PC-3 (cell line): ENCODE data around the gene ZNF213. TPM values are rescaled to one million over a fixed set of nuclear protein-coding genes. Genes with fewer than 3 reads are reported as not detected.
A peak's percentile ranks its signal among the peaks of the same experiment; 100 is the strongest.

Source experiments
- ATAC-seq: fragments of 200-7000 bp; cut with Tn5 transposase; 2 replicates; pipeline ENCODE4 v1.9.1; 2020; ENCODE audit warnings: mild to moderate bottlenecking, moderate library complexity
- BruUV-seq: library from RNA; stranded (reverse); fragments of 400-500 nt; replicated peaks from 2 replicates; lab custom pipeline; 2021; lab: Mats Ljungman, UMichigan
- CTCF ChIA-PET: fragments of 300-600 bp; sonication (Branson Sonifier 250); formaldehyde crosslinking; loops from one replicate; lab custom pipeline; 2022; ENCODE audit warnings: antibody characterized with exemption; lab: Charles Lee
- POLR2A ChIA-PET: fragments of 300-600 bp; sonication (Branson Sonifier 250); formaldehyde crosslinking; loops from one replicate; lab custom pipeline; 2022; ENCODE audit warnings: antibody characterized with exemption; ENCODE audit not compliant: unreplicated experiment; lab: Charles Lee
- DNase-seq: peaks from one replicate; pipeline ENCODE4 v3.0.0-alpha.2; 2015
- H2AFZ ChIP-seq: fragments of 300-600 bp; sonication (generic); 2 replicates; pipeline ENCODE4 v1.6.0; 2016; ENCODE audit warnings: antibody characterized with exemption, low read length
- H3F3A ChIP-seq: fragments of 300-600 bp; sonication (generic); one replicate; pipeline ENCODE4 v1.6.0; 2017; ENCODE audit warnings: antibody characterized with exemption, low read length, control low read depth, mild to moderate bottlenecking; ENCODE audit not compliant: unreplicated experiment
- H3K27ac ChIP-seq: fragments of 300-600 bp; sonication (generic); 2 replicates; pipeline ENCODE4 v1.5.1; 2016; ENCODE audit warnings: mild to moderate bottlenecking, low read length
- H3K27me3 ChIP-seq: fragments of 300-600 bp; sonication (generic); 2 replicates; pipeline ENCODE4 v1.6.1; 2016; ENCODE audit warnings: low read length, mixed read lengths
- H3K36me3 ChIP-seq: fragments of 300-600 bp; sonication (generic); 2 replicates; pipeline ENCODE4 v1.6.1; 2016; ENCODE audit warnings: low read depth, mixed run types, low read length, mixed read lengths
- H3K4me1 ChIP-seq: fragments of 300-600 bp; sonication (generic); 2 replicates; pipeline ENCODE4 v1.5.1; 2016; ENCODE audit warnings: low read length; ENCODE audit not compliant: insufficient read depth
- H3K4me2 ChIP-seq: fragments of 300-600 bp; sonication (generic); 2 replicates; pipeline ENCODE4 v1.6.0; 2016; ENCODE audit warnings: low read length
- H3K4me3 ChIP-seq: fragments of 300-600 bp; sonication (generic); 2 replicates; pipeline ENCODE4 v1.5.1; 2016; ENCODE audit warnings: mild to moderate bottlenecking, low read length, mixed read lengths
- H3K79me2 ChIP-seq: fragments of 300-600 bp; sonication (generic); 2 replicates; pipeline ENCODE4 v1.6.1; 2017; ENCODE audit warnings: low read length, mixed read lengths
- H3K9ac ChIP-seq: fragments of 300-600 bp; sonication (generic); 2 replicates; pipeline ENCODE4 v1.6.0; 2016; ENCODE audit warnings: mild to moderate bottlenecking, low read length
- H3K9me2 ChIP-seq: fragments of 300-600 bp; sonication (generic); replicated peaks from 2 replicates; pipeline ENCODE4 v1.6.1; 2016; ENCODE audit warnings: mixed run types, low read length, mixed read lengths
- H3K9me3 ChIP-seq: fragments of 300-600 bp; sonication (generic); 2 replicates; pipeline ENCODE4 v1.6.1; 2016; ENCODE audit warnings: low read length, mixed read lengths
- H4K20me1 ChIP-seq: fragments of 300-600 bp; sonication (generic); 2 replicates; pipeline ENCODE4 v1.6.1; 2016; ENCODE audit warnings: low read length, mixed read lengths
- EZH2 ChIP-seq: fragments of 300-600 bp; sonication (generic); IDR thresholded peaks from one replicate; pipeline ENCODE4 v1.6.1; 2017; ENCODE audit warnings: antibody characterized with exemption, mild to moderate bottlenecking, low read length; ENCODE audit not compliant: unreplicated experiment
- EZH2phosphoT487 ChIP-seq: fragments of 300-600 bp; sonication (generic); IDR thresholded peaks from 2 replicates; pipeline ENCODE4 v1.6.1; 2018; ENCODE audit warnings: mild to moderate bottlenecking, antibody characterized with exemption, low read length, borderline replicate concordance
- intact Hi-C: fragments of 100-400 bp; cut with micrococcal nuclease; formaldehyde crosslinking; loops from 2 replicates; pipeline ENCODE4 v1.9.0; 2023
- total RNA-seq: library from RNA; depleted of rRNA; stranded (reverse); fragments of >200 nt; gene quantifications from 2 replicates; pipeline ENCODE4 v1.2.3, GENCODE V29; 2014
- TF ChIP-seq, protein P1 (sequence below): fragments of 300-600 bp; sonication (generic); conservative IDR thresholded peaks from 2 replicates; pipeline ENCODE4 v1.5.1; 2017; ENCODE audit warnings: antibody characterized with exemption, low read depth, mild to moderate bottlenecking, low read length

ZNF213 gene
- total RNA-seq, 1 experiment from 2014 or later: 3.6 TPM

DNA sequence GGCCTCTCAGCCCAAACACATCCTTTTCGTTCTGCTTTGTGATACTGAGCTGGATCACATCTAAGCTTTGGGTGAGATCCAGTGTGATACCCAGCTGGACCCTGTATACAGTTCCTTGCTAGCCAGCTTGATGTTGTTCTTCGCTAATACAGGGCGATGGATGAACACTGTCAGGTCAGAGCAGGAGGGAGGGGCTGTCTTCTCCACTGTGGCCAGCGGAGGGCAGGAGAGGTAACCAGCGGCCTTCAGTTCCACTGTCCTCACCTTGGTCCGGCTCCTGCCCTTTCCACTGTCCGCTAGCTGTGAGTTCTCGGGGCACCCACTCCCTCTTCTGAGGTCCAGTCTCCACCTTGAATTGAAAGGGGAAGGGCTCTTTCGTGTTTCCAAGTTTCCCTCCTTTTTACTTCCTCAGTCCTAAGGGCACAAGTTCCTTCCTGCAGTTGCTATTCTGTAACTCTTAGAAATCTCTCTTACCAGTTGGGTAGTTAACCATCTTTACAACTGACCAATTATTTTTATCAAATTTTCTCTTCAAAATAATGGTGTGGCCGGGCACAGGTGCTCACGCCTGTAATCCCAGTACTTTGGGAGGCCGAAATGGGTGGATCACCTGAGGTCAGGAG lies 3.0 kb upstream of the ZNF213 start:
- no peak overlapping the region for H2AFZ ChIP-seq
- H3K9me3 ChIP-seq: no peaks in the 10 kb centered on the region
- TF ChIP-seq EZH2: no peak
- TF ChIP-seq, protein P1, sequence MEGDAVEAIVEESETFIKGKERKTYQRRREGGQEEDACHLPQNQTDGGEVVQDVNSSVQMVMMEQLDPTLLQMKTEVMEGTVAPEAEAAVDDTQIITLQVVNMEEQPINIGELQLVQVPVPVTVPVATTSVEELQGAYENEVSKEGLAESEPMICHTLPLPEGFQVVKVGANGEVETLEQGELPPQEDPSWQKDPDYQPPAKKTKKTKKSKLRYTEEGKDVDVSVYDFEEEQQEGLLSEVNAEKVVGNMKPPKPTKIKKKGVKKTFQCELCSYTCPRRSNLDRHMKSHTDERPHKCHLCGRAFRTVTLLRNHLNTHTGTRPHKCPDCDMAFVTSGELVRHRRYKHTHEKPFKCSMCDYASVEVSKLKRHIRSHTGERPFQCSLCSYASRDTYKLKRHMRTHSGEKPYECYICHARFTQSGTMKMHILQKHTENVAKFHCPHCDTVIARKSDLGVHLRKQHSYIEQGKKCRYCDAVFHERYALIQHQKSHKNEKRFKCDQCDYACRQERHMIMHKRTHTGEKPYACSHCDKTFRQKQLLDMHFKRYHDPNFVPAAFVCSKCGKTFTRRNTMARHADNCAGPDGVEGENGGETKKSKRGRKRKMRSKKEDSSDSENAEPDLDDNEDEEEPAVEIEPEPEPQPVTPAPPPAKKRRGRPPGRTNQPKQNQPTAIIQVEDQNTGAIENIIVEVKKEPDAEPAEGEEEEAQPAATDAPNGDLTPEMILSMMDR: peak; percentile 61
- BruUV-seq: no TSS peak
- ChIA-PET POLR2A (no interaction called here), CTCF (no interaction called here)
- H3F3A ChIP-seq: peaks cover 7% of the 10 kb centered on the region
- ATAC-seq (peak; percentile 27; the same call in 1 of the 2 replicates), DNase-seq (peak; percentile 44)
- H3K27ac ChIP-seq: no peak overlapping the region
- peaks cover 3% of the 10 kb centered on the region; the same call in 1 of the 2 replicates for H3K36me3 ChIP-seq
- intact Hi-C loops: no loop called here
- H3K27me3 ChIP-seq: no peaks in the 10 kb centered on the region
- no peak overlapping the region for H3K4me2 ChIP-seq
- peaks cover 34% of the 10 kb centered on the region for H3K79me2 ChIP-seq
- peaks cover 6% of the 10 kb centered on the region; the same call in 1 of the 2 replicates for H3K4me1 ChIP-seq
- H3K9ac ChIP-seq: no peak overlapping the region
- H3K4me3 ChIP-seq: no peak overlapping the region
- H3K9me2 ChIP-seq: no peaks in the 10 kb centered on the region
- H4K20me1 ChIP-seq: no peaks in the 10 kb centered on the region

DNA sequence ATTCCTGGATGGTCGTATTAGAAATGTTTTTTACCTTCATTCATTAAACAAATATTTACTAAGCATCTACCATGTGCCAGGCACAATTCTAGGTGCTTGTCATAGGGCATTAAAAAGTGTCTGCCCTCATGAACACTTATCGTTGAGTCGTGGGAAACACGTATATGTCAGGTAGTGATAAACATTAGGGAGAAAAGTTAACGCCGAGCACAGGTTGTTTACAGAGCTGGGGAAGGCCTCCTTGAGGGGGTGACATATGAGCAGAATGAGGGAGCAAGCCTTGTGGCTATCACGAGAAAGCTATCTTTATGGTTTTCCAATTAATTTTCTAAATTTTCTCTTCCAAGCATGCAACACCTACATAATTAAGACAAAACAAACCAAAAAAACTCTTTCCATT lies 985 bp upstream of the ZNF213 start:
- Histone ChIP-seq H3K36me3 (0 out of 2 replicates have a peak, but pooled peaks cover 3% of the 10 kb centered on the region), H3K4me3 (peak overlapping the region; percentile 99), H4K20me1 (no peaks in the 10 kb centered on the region), H2AFZ (no peak overlapping the region), H3K9me3 (no peaks in the 10 kb centered on the region), H3K27me3 (no peaks in the 10 kb centered on the region), H3K9ac (peak overlapping the region; percentile 99), H3F3A (peaks cover 7% of the 10 kb centered on the region), H3K4me2 (peak overlapping the region; percentile 94), H3K27ac (no peak overlapping the region), H3K79me2 (peaks cover 34% of the 10 kb centered on the region), H3K4me1 (peaks cover 6% of the 10 kb centered on the region; the same call in 1 of the 2 replicates), H3K9me2 (no peaks in the 10 kb centered on the region)
- ChIA-PET POLR2A (interaction anchor here (1.3 kb wide), 1 partner anchor 17 kb away, joined by 12 read pairs; no protein-coding TSS in a partner anchor), CTCF (no interaction called here)
- intact Hi-C loops: no loop called here
- TF ChIP-seq, protein P1: no peak
- TF ChIP-seq EZH2phosphoT487: no peak
- TF ChIP-seq EZH2: no peak
- DNase-seq (no peak), ATAC-seq (no peak)
- BruUV-seq: no TSS peak
